K562 (cell line): ENCODE measurements around the gene ZFYVE27. TPM values are rescaled to one million over a fixed set of nuclear protein-coding genes. Genes with fewer than 3 reads are reported as not detected.
A peak's percentile ranks its signal among the peaks of the same experiment; 100 is the strongest.

Experiments
- CBX1 ChIP-seq: sonication (generic); IDR thresholded peaks from 2 replicates; pipeline ENCODE4 v1.6.1; 2016; ENCODE audit warnings: antibody characterized with exemption, low read depth, mild to moderate bottlenecking
- CTBP1 ChIP-seq: fragments of 450-650 bp; IDR thresholded peaks from 2 replicates; pipeline ENCODE4 v1.6.1; 2016; ENCODE audit warnings: borderline replicate concordance
- CXXC5 ChIP-seq: fragments of 250-450 bp; sonication (Bioruptor Pico); IDR thresholded peaks from 2 replicates; pipeline ENCODE4 v1.8.0; 2022; ENCODE audit warnings: inconsistent platforms, mild to moderate bottlenecking, moderate library complexity
- FOSL1 ChIP-seq: fragments of 200-800 bp; sonication (Bioruptor generic); conservative IDR thresholded peaks from 2 replicates; pipeline ENCODE4 v1.6.1; 2016; ENCODE audit warnings: missing genetic modification characterization, missing compliant biosample characterization
- KDM2B ChIP-seq: fragments of 250-450 bp; sonication (Bioruptor Pico); IDR thresholded peaks from 2 replicates; pipeline ENCODE4 v1.8.0; 2021; ENCODE audit warnings: mild to moderate bottlenecking, moderate library complexity
- PHF8 ChIP-seq: fragments of 200-600 bp; sonication (generic); IDR thresholded peaks from 2 replicates; pipeline ENCODE4 v1.6.1; 2012; ENCODE audit warnings: mixed run types, mild to moderate bottlenecking, inconsistent platforms, low read length, moderate library complexity, borderline replicate concordance
- POLR2A ChIP-seq: fragments of 450-650 bp; conservative IDR thresholded peaks from 2 replicates; pipeline ENCODE4 v1.6.1; 2016
- RBM22 ChIP-seq: fragments of 200-400 bp; formaldehyde crosslinking; IDR thresholded peaks from 2 replicates; pipeline ENCODE4 v1.6.1; 2018; ENCODE audit warnings: low read length, low read depth; ENCODE audit not compliant: poor library complexity, severe bottlenecking
- RNF2 ChIP-seq: sonication (generic); IDR thresholded peaks from 2 replicates; pipeline ENCODE4 v1.6.1; 2016
- ZC3H4 ChIP-seq: sonication (generic); formaldehyde crosslinking; IDR thresholded peaks from 2 replicates; pipeline ENCODE4 v1.9.0; 2021; ENCODE audit warnings: missing genetic modification reagents, borderline replicate concordance
- polyA plus RNA-seq, 8 experiments: library from polyadenylated mRNA; depleted of rRNA in 4 of 8; stranded (reverse) in 5 of 8; unstranded in 3 of 8; fragments of >200 nt; fragmentation: Nextera tagmentation in 2 of 8; fragmentation: Illumina TruSeq in 1 of 8; extraction: Ambion mirVana in 2 of 8; extraction: Trizol in 1 of 8; gene quantifications; 2 replicates each; pipeline versions ENCODE4 v1.2.1 to v1.2.3, GENCODE V29; 2011 to 2014; ENCODE audit warnings: inconsistent platforms in 1 of 8, missing spikeins in 1 of 8
- total RNA-seq, 7 experiments: library from RNA; depleted of rRNA in 6 of 7; stranded (reverse); fragments of >200 nt in 6 of 7; fragmentation: Illumina TruSeq in 2 of 7; extraction: Trizol in 2 of 7; gene quantifications; 2 replicates each; pipeline versions ENCODE4 v1.2.1 to v1.2.3, GENCODE V29; 2011 to 2021; ENCODE audit warnings: low replicate concordance in 1 of 7
- TF ChIP-seq, protein P1 (sequence below): fragments of 450-650 bp; IDR thresholded peaks from 2 replicates; pipeline ENCODE4 v1.7.1; 2018; ENCODE audit warnings: mild to moderate bottlenecking, low read depth; ENCODE audit not compliant: partially characterized antibody
- TF ChIP-seq, protein P2 (sequence below): sonication (generic); formaldehyde crosslinking; IDR thresholded peaks from 2 replicates; pipeline ENCODE4 v1.8.0; 2022; ENCODE audit warnings: mild to moderate bottlenecking, missing genetic modification reagents
- TF ChIP-seq, protein P3 (sequence below): fragments of 250-450 bp; sonication (Bioruptor Pico); IDR thresholded peaks from 2 replicates; pipeline ENCODE4 v1.8.0; 2021; ENCODE audit warnings: mild to moderate bottlenecking, moderate library complexity
- TF ChIP-seq, protein P4 (sequence below): sonication (generic); formaldehyde crosslinking; IDR thresholded peaks from 2 replicates; pipeline ENCODE4 v1.8.1; 2022; ENCODE audit warnings: missing genetic modification reagents
- TF ChIP-seq, protein P5 (sequence below), 2 experiments: fragments of 450-650 bp; conservative IDR thresholded peaks; 2 replicates each; pipeline ENCODE4 v1.6.1; 2017; ENCODE audit warnings: mild to moderate bottlenecking in 2 of 2, moderate library complexity in 2 of 2

The ZFYVE27 gene
- total and polyA plus RNA-seq, 9 of the 15 experiments (the other 6 are each of a cell fraction or from before 2014, with no cell fraction given), result 0.81 to 21.9 (median 15.3) TPM

DNA sequence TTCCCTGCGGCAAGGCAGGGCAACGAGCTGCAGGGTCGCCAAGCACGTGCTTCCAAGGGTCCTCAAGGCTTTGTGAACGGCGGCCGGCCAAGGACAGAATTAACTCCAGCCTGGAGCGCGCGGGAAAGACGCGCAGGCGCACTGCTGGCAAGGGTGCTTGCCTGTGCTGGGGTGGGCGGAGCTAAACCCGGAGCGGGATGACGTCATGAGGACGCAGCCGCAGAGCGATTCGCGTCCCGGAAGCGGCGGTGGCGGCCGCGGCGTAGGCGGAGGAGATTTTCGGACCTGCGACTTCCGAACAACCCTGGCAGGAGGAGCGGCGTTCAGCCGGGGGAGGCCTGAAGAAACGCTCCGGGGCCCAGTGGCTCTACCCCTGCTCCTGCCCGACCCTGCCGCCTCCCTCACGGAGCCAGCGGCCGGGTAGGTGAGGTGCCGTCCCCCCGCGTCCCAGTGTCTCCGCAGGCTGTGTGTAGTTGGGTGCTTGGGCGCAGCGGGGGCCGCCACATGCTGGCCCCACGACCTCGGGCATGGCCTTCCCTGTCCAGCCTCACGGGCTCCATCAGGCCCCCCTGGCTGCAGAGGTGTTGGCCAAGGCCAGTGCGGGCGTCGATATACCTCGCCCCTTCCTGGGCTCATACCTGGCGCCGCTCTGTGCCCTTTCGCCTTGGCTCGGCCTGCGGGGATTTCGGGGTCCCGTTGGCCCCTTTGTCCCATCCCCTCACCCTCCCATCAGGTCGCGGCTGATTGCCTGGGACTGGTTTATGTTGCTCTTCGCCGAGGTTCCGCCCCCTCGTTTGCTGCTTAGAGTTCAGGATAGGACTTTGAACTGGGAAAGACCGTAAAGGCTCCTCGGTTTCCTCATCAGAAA is at the start of gene ZFYVE27 (continued):
- TF ChIP-seq, protein P1, sequence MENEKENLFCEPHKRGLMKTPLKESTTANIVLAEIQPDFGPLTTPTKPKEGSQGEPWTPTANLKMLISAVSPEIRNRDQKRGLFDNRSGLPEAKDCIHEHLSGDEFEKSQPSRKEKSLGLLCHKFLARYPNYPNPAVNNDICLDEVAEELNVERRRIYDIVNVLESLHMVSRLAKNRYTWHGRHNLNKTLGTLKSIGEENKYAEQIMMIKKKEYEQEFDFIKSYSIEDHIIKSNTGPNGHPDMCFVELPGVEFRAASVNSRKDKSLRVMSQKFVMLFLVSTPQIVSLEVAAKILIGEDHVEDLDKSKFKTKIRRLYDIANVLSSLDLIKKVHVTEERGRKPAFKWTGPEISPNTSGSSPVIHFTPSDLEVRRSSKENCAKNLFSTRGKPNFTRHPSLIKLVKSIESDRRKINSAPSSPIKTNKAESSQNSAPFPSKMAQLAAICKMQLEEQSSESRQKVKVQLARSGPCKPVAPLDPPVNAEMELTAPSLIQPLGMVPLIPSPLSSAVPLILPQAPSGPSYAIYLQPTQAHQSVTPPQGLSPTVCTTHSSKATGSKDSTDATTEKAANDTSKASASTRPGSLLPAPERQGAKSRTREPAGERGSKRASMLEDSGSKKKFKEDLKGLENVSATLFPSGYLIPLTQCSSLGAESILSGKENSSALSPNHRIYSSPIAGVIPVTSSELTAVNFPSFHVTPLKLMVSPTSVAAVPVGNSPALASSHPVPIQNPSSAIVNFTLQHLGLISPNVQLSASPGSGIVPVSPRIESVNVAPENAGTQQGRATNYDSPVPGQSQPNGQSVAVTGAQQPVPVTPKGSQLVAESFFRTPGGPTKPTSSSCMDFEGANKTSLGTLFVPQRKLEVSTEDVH, result peak; percentile 56
- TF ChIP-seq, protein P2, sequence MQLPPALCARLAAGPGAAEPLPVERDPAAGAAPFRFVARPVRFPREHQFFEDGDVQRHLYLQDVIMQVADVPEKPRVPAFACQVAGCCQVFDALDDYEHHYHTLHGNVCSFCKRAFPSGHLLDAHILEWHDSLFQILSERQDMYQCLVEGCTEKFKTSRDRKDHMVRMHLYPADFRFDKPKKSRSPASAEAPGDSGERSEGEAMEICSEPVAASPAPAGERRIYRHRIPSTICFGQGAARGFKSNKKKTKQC, result peak; percentile 57; the same call in 1 of the 2 replicates
- 0 out of 2 replicates have a peak, but pooled peaks have one; percentile 56 for TF ChIP-seq CBX1
- TF ChIP-seq RBM22, result no peak
- TF ChIP-seq PHF8, result peak; percentile 92; the same call in 1 of the 2 replicates
- TF ChIP-seq, protein P3, sequence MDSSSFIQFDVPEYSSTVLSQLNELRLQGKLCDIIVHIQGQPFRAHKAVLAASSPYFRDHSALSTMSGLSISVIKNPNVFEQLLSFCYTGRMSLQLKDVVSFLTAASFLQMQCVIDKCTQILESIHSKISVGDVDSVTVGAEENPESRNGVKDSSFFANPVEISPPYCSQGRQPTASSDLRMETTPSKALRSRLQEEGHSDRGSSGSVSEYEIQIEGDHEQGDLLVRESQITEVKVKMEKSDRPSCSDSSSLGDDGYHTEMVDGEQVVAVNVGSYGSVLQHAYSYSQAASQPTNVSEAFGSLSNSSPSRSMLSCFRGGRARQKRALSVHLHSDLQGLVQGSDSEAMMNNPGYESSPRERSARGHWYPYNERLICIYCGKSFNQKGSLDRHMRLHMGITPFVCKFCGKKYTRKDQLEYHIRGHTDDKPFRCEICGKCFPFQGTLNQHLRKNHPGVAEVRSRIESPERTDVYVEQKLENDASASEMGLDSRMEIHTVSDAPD, result no peak
- peak; percentile 89 for TF ChIP-seq RNF2
- TF ChIP-seq CTBP1, result no peak
- no peak for TF ChIP-seq ZC3H4 (CRISPR knock-in tag)
- TF ChIP-seq, protein P4, sequence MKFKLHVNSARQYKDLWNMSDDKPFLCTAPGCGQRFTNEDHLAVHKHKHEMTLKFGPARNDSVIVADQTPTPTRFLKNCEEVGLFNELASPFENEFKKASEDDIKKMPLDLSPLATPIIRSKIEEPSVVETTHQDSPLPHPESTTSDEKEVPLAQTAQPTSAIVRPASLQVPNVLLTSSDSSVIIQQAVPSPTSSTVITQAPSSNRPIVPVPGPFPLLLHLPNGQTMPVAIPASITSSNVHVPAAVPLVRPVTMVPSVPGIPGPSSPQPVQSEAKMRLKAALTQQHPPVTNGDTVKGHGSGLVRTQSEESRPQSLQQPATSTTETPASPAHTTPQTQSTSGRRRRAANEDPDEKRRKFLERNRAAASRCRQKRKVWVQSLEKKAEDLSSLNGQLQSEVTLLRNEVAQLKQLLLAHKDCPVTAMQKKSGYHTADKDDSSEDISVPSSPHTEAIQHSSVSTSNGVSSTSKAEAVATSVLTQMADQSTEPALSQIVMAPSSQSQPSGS, result peak; percentile 88; the same call in 1 of the 2 replicates
- TF ChIP-seq KDM2B (CRISPR knock-in tag), result 0 out of 2 replicates have a peak, but pooled peaks have one; percentile 10
- peak; percentile 76 for TF ChIP-seq CXXC5 (CRISPR knock-in tag)
- TF ChIP-seq, protein P5, sequence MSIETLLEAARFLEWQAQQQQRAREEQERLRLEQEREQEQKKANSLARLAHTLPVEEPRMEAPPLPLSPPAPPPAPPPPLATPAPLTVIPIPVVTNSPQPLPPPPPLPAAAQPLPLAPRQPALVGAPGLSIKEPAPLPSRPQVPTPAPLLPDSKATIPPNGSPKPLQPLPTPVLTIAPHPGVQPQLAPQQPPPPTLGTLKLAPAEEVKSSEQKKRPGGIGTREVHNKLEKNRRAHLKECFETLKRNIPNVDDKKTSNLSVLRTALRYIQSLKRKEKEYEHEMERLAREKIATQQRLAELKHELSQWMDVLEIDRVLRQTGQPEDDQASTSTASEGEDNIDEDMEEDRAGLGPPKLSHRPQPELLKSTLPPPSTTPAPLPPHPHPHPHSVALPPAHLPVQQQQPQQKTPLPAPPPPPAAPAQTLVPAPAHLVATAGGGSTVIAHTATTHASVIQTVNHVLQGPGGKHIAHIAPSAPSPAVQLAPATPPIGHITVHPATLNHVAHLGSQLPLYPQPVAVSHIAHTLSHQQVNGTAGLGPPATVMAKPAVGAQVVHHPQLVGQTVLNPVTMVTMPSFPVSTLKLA (conservative IDR thresholded peaks at IDR 0.05), result peak; percentile 52 to 68
- TF ChIP-seq POLR2A, result peak; percentile 88
- peak; percentile 56 for TF ChIP-seq FOSL1 (tag)
